Activated B cell treated with CpG ODN at 0.5 μM for 24 hours (primary cell): Measurements from ENCODE around the gene PTTG1. TPM values are rescaled to one million over a fixed set of nuclear protein-coding genes. Genes with fewer than 3 reads are reported as not detected.

Experiments
- ATAC-seq: fragments of 200-7000 bp; cut with Tn5 transposase; one replicate; pipeline ENCODE4 v1.10.0; 2021; ENCODE audit warnings: low read depth, mild to moderate bottlenecking, moderate library complexity
- CTCF ChIA-PET: fragments of 350-600 bp; sonication (Branson Sonifier 250); formaldehyde crosslinking; loops from one replicate; lab custom pipeline; 2021; ENCODE audit warnings: antibody characterized with exemption; lab: Charles Lee
- POLR2A ChIA-PET: fragments of 350-600 bp; sonication (Branson Sonifier 250); formaldehyde crosslinking; loops from one replicate; lab custom pipeline; 2021; ENCODE audit warnings: antibody characterized with exemption; lab: Charles Lee
- DNase-seq: peaks from one replicate; pipeline ENCODE4 v3.0.0; 2022
- H3K27ac Mint-ChIP-seq: one replicate; pipeline ENCODE4 v1.8.0; 2020; ENCODE audit warnings: mixed read lengths
- H3K27me3 Mint-ChIP-seq: one replicate; pipeline ENCODE4 v1.8.0; 2021; ENCODE audit warnings: mixed read lengths
- H3K36me3 Mint-ChIP-seq: one replicate; pipeline ENCODE4 v1.8.0; 2021; ENCODE audit warnings: low read depth, mixed read lengths
- H3K4me1 Mint-ChIP-seq: one replicate; pipeline ENCODE4 v1.8.0; 2021; ENCODE audit warnings: mixed read lengths
- H3K4me3 Mint-ChIP-seq: one replicate; pipeline ENCODE4 v1.8.0; 2020; ENCODE audit warnings: mild to moderate bottlenecking, mixed read lengths
- H3K9me3 Mint-ChIP-seq: one replicate; pipeline ENCODE4 v1.8.0; 2020; ENCODE audit warnings: mixed read lengths
- CTCF ChIP-seq: fragments of 200-600 bp; IDR thresholded peaks from one replicate; pipeline ENCODE4 v1.8.0; 2022; ENCODE audit warnings: antibody characterized with exemption, mild to moderate bottlenecking
- intact Hi-C: fragments of 100-400 bp; cut with micrococcal nuclease; formaldehyde crosslinking; loops from one replicate; pipeline ENCODE4 v1.15.1; 2024
- total RNA-seq: library from RNA; stranded (reverse); gene quantifications from 2 replicates; pipeline ENCODE4 v1.2.3, GENCODE V29; 2022

PTTG1 gene
- total RNA-seq, 1 donor from 2014 or later: 16.8 TPM

GRCh38 chr5:160385496-160385895, 36.2 kb upstream of the PTTG1 start:
- ATAC-seq (no peak), DNase-seq (no peak)
- no peak for TF ChIP-seq CTCF
- CTCF ChIA-PET: no interaction called here
- H3K27ac Mint-ChIP-seq: no peak overlapping the region
- intact Hi-C loops: no loop called here
- H3K36me3 Mint-ChIP-seq: peaks cover 4% of the 10 kb centered on the region
- H3K4me1 Mint-ChIP-seq: peaks cover 9% of the 10 kb centered on the region
- no peaks in the 10 kb centered on the region for H3K27me3 Mint-ChIP-seq
- H3K9me3 Mint-ChIP-seq: peaks cover 12% of the 10 kb centered on the region
- no peak overlapping the region for H3K4me3 Mint-ChIP-seq
- POLR2A ChIA-PET: no interaction called here

- H3K9me3 Mint-ChIP-seq: peaks cover 12% of the 10 kb centered on the region
- peaks cover 4% of the 10 kb centered on the region for H3K36me3 Mint-ChIP-seq
- no peak overlapping the region for H3K4me3 Mint-ChIP-seq
- no peak for TF ChIP-seq CTCF
- intact Hi-C loops: no loop called here
- no peak overlapping the region for H3K27ac Mint-ChIP-seq
- no peaks in the 10 kb centered on the region for H3K27me3 Mint-ChIP-seq
- no peak for ATAC-seq
- ChIA-PET POLR2A (no interaction called here), CTCF (no interaction called here)
- DNase-seq: no peak
- H3K4me1 Mint-ChIP-seq: peaks cover 8% of the 10 kb centered on the region
These were observed 34.2 kb upstream of the PTTG1 start for GRCh38 chr5:160387445-160387844.

GRCh38 chr5:160390787-160391696, 30.6 kb upstream of the PTTG1 start:
- intact Hi-C loops: loop anchor here (1.0 to 5.0 kb wide), 5 partner anchors 46 to 1104 kb away; no protein-coding TSS in a partner anchor
- DNase-seq: no peak

DNA sequence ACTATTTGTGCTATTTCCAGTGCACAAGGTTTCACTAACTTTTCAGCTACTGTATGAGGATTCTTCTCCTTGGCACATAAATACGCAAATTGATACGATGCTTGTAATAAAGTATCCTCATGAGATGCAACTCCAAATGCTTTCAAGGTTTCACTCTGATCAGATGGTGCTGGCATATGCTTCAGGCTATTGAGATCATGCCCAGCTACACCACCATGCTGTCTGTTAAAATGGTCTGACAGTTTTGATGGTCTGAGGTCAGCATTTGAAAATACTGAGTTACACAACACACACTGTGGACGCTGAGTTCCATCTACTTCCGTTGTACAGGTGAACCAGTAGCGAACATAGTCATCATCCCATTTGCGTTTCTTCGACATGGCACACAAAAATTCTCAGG, 26.5 kb upstream of the PTTG1 start:
- Mint-ChIP-seq H3K4me3 (no peak overlapping the region), H3K36me3 (peaks cover 2% of the 10 kb centered on the region), H3K4me1 (peaks cover 8% of the 10 kb centered on the region), H3K27ac (no peak overlapping the region), H3K27me3 (no peaks in the 10 kb centered on the region), H3K9me3 (no peaks in the 10 kb centered on the region)
- ChIA-PET CTCF (no interaction called here), POLR2A (interaction anchor here (1.6 kb wide), 1 partner anchor 24 kb away, joined by 5 read pairs; the partner anchor contains the start of gene SLU7)
- DNase-seq: no peak
- ATAC-seq: no peak
- TF ChIP-seq CTCF: no peak
- intact Hi-C loops: no loop called here

More at GRCh38 chr5:160390787-160391696, 30.6 kb upstream of the PTTG1 start:
- H3K27me3 Mint-ChIP-seq: no peaks in the 10 kb centered on the region
- TF ChIP-seq CTCF: no peak
- peaks cover 4% of the 10 kb centered on the region for H3K36me3 Mint-ChIP-seq
- ChIA-PET POLR2A (no interaction called here), CTCF (interaction anchor here (0.9 to 2.8 kb wide), 6 partner anchors 9 to 369 kb away, joined by 3 to 27 read pairs (median 4); partner anchors contain the start of gene SLU7)
- peaks cover 12% of the 10 kb centered on the region for H3K9me3 Mint-ChIP-seq
- no peak overlapping the region for H3K27ac Mint-ChIP-seq
- no peak overlapping the region for H3K4me3 Mint-ChIP-seq
- no peak for ATAC-seq
- no peaks in the 10 kb centered on the region for H3K4me1 Mint-ChIP-seq

GRCh38 chr5:160397492-160397891, 24.2 kb upstream of the PTTG1 start:
- ATAC-seq: no peak
- POLR2A ChIA-PET: no interaction called here
- no peak for TF ChIP-seq CTCF
- H3K4me1 Mint-ChIP-seq: peaks cover 10% of the 10 kb centered on the region
- intact Hi-C loops: no loop called here
- no peaks in the 10 kb centered on the region for H3K27me3 Mint-ChIP-seq
- H3K36me3 Mint-ChIP-seq: peaks cover 17% of the 10 kb centered on the region
- CTCF ChIA-PET: no interaction called here
- no peak overlapping the region for H3K27ac Mint-ChIP-seq
- H3K4me3 Mint-ChIP-seq: no peak overlapping the region
- no peaks in the 10 kb centered on the region for H3K9me3 Mint-ChIP-seq
- no peak for DNase-seq
